ENCODE data around the gene LIPK.
"Not testable (repeated sequence)": the region's sequence is repeated elsewhere in the genome, so short reads cannot be mapped to it uniquely, and the experiment has no call there.

The LIPK gene, protein sequence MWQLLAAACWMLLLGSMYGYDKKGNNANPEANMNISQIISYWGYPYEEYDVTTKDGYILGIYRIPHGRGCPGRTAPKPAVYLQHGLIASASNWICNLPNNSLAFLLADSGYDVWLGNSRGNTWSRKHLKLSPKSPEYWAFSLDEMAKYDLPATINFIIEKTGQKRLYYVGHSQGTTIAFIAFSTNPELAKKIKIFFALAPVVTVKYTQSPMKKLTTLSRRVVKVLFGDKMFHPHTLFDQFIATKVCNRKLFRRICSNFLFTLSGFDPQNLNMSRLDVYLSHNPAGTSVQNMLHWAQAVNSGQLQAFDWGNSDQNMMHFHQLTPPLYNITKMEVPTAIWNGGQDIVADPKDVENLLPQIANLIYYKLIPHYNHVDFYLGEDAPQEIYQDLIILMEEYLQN

DNA sequence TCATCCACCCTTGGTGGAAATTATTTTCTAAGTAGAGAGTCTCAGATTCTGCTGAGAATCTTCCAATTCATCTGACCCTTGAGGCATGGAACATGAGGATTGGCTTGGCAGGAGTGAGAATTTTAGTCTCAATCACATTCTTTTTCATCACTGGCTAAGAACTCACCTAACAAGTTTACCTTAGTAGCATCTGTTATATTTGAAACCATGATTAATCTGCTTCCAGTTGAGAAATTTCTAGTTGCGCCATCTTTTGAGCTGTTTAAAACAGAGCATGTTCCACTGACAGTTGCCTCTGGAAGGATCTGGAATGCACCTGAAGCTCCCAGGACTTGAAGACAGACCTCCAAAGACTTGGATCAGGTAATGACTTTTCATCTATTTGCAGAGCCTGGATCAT lies at the start of gene LIPK:
Gene LIPK, plus strand, starts transcription at position 292 of the 400 bp plus-strand sequence. CDS start 18,295 bp downstream, outside the sequence.
- DNase-seq = no peak

DNA sequence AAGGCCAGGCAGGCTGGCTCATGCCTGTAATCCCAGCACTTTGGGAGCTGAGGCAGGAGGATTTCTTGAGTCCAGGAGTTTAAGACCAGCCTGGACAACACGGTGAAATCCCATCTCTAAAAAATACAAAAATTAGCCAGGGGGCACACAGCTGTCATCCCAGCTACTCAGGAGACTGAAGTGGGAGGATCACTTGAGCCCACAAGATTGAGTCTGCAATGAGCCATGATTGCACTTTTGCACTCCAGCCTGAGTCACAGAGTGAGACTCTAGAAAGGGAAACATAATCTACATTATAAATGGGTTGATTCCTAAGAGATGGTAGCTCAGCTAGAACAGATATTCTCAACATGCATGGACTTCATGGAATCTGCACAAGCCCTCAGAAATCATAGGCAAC lies 48.1 kb upstream of the LIPK start:
- DNase-seq = no peak

DNA sequence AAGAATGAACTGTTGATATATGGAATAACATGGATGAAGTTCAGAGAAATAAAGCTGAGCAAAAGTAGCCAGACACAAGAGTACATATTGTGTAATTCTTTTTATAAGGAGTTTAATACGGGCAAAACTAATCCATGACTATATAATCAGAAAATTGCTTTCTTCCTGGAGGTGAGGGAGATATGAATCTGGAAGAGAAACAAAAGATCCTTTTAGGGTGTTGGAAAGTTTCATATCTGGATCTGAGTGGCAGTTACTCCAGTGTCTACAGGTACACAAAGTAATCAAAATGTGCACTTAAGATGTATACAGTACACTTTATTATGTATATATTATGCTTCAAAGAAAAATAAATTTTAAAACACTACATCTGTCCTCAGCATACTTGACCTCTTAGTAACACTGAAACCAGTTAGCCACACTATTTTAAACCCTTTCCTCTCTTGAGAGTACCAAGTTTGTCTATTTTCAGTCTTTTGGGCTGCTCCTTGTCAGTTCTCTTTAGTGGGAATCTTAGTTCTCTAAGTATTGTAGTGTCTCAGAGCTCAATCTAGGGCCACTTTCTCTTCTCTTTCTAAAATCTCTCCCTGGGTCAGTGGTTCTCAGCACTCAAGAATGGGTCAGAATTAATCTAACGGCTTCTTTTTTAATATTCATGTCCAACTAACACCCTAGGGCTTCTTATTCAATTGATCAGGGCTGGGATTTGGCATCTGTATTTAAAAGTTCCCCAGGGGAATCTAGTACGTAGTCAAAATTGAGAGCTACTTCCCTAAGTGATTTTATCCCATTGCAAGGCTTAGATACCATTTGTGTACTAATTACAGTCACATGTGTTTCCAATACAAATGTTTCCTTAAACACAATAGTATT lies 46.1 kb upstream of the LIPK start:
- DNase-seq = no peak

DNA sequence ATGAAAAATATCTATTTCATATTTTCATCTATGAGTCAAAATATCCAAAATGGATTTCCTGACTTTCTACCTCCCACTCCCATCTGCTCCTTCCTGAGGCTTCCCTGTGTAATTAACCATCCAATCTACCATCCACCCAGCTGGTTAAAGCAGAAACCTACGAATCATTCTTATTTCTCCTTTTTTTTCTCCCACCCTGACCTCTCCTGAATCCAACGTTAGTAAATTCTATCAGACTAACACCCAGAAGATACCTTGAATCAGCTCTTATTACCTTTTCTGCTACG lies 45.5 kb upstream of the LIPK start:
- DNase-seq = no peak

DNA sequence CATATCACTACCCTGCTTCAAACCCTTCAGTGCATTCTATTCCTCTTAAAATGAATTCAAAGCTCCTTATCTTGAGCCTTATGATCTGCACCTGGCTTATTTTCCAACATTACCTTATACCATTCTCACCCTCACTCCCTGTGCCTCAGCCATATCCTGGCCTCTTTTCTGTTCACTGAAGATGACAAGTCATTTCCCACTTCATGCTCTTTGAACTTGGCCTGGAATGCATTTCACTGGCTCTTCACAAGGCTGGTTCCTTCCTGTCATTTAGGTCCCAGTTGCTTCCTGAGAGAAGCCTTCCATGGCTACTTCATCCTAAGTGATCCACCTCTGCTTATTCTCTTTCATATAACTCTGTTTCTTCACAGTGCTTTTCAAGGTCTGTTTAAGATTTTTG lies 45.0 kb upstream of the LIPK start:
- no peak for DNase-seq

DNA sequence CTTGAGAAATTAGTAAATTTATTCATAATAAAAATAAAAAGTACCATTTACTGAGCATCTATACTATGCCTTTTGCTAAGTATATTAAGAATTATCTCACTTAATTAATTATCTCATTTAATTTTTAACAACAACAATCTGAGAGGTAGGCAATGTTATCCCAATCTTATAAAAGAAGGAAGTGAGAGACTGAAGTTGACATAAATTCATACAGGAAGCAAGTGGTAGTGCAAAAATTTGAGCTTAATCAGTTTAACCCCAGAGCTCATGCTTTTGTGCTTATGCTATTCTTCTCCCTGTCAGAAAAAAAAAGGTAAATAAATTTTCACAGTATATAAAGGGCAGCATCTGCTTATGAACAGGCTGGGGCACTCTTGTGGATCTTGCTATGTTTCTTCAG lies 44.5 kb upstream of the LIPK start:
- DNase-seq = no peak

DNA sequence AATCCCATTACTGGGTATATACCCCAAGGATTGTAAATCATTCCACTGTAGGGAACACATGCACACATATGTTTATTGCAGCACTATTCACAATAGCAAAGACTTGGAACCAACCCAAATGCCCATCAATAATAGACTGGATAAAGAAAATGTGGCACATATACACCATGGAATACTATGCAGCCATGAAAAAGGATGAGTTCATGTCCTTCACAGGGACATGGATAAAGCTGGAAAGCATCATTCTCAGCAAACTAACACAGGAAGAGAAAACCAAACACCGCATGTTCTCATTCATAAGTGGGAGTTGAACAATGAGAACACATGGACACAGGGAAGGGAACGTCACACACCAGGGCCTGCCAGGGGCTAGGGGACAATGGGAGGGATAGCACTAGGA lies 42.9 kb upstream of the LIPK start:
- not testable (repeated sequence) for DNase-seq

DNA sequence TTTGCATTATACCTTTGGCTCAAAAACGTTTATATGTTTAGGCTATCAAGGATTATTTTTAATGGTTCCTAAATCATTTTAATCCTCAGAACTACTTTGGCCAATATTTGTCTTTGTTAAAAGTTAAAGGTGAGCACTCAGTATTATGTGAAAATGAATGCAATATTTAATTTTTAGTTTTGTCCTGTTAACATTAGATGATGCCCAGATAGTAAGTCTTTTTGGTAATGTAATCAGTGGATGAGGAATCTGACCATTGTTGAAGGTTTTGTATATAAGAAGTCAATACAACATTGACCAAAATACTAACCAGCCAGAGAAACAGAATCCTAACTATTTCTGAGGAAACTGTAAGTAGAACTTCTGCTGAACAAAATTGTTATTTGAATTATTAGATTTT lies 41.9 kb upstream of the LIPK start, which contains the start of gene LIPF:
Gene LIPF, plus strand, starts transcription at position 301 of the 400 bp plus-strand sequence. CDS start 2,856 bp downstream, outside the sequence.
- DNase-seq = no peak

DNA sequence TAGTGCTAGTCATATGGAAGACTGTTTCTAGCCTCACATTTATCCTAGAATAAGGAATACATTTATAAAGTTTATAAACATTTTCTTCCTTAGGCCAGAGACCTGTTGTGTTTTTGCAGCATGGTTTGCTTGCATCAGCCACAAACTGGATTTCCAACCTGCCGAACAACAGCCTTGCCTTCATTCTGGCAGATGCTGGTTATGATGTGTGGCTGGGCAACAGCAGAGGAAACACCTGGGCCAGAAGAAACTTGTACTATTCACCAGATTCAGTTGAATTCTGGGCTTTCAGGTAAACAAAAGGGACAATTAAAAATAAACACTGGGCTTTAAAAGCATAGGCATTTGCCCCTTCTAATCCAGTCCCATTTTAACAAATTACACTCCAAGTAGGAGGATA lies 37.6 kb upstream of the LIPK start:
- DNase-seq = no peak

DNA sequence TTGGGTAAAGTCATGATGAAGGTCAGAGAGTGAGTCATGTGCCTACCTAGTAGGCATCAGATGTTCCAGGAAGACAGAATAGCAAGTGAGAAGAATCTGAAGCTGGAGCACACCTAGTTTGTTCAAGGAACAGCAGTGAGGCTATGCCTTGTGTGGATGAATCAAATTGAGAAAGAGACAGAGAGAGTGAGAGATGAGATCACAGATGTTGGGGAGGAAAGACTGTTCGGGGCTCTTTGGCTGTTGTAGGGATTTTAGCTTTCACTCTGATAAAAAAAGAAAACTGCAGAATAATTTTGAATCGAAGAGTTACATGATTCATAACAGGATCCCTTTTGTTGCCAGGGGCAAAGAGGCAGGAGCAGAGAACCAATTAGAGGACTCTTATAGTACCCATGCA lies 35.6 kb upstream of the LIPK start:
- DNase-seq = no peak

DNA sequence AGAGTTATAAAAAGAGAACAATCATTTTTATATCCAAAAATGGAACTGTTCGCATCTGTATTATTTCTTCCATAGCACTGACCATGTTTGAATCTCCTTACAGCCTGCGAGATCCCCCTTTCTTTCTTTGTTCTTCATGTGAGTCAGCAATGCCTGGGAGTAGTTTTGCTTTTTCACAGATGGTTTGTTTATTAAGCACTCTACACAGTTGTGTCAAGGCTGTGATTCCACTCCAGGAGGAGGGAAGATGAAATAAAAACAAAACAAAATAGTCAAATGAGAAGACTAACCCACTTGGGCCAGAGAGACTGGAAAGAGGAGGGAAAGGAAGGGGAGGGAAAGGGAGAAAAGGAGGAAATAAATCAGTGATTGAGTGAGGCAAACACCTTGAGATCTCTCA lies 34.0 kb upstream of the LIPK start:
- DNase-seq = no peak

DNA sequence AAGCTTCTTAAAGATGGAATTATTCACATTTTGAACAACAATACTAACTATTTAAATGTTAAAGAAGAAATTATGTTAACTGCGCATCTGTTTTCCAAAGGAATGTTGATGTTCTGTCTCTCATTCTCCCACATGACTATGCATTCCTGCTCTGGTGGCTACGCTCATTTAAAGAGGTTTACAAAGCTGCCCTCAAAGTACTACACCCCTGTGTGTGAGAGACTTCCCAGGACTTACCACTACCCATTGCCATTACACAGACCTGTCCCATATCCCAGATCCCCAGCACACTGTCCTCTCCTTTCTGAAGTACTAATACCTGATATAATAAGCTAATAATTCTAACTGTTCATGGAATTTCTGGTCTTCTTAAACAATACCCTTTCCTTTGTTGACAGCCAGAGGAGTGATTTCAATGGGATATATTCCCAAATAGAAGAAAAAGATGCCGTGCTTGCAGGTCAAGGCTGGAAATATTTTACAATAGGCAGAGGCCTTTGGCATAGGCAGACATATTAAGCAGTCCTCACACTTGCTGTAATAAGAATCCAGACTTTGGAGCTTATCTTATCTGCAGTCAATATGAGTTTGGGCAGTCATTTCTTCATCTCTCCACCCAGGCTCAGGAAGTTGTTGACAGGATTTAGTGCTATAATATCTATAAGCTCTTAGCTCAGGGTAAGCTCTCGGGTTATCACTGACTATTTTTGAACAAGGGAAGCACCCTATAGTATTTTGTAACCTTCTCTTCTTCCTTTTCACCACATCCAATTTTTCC lies 29.6 kb upstream of the LIPK start:
- DNase-seq = no peak

DNA sequence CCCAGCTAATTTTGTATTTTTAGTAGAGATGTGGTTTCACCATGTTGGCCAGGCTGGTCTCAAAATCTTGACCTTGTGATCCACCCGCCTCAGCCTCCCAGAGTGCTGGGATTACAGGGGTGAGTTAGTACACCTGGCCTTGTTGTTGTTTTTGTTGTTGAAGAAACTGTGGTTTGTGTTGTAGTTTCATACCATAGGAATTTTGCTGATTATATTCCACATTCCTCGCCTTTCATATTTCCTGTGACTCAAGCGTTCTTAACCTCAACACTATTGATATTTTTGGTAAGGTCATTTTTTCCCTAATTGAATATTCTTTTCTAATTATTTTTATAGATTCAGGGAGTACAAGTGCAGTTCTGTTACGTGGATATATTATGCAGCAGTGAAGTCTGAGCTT lies 25.1 kb upstream of the LIPK start:
- no peak for DNase-seq

DNA sequence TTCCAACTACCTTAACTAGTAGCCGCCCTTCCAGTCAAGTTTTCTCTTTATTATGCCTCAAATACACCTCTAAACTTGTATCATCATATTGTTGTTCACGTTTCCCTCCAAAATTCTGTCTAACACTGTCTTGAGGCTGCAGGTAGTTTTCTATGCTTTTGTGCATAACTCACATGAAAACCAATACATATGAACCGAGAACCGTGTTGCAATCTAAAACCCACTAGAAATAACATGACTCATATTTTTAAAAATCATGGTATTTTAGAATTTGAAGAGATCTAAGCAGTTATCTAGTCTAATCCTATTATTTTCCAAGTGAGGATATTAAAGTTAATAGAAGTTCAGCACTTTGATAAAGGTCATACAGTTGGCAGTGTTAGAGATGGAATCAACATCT lies 23.6 kb upstream of the LIPK start:
- no peak for DNase-seq

DNA sequence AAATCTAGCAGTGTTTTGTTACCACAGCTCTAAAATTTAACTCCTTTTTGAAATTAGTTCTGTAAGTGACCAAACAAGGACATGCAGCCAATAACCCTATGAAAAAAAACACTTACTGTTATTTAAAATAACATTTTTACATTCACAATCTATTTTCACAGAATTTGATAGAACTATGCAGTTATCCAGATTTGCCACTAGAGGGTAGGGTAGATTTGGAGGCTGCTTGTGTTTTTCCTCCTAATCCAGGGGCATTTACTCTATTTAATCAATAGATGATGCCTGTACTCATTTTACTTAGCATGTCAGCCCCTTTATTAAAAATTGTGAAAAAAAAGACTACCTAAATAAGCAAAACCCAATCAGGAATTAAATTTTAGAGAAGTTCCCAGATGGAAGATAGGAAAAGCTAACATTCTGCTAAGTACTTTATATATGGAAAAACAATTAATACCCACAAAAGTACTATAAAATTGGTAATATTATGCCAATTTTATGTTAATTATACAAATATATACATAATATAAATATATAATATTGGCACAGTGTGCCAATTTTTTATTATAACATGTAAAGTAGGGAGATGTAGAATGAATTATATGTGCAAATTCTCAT lies 18.1 kb upstream of the LIPK start:
- peak in 1 of 2 experiments; percentile 2 for DNase-seq

DNA sequence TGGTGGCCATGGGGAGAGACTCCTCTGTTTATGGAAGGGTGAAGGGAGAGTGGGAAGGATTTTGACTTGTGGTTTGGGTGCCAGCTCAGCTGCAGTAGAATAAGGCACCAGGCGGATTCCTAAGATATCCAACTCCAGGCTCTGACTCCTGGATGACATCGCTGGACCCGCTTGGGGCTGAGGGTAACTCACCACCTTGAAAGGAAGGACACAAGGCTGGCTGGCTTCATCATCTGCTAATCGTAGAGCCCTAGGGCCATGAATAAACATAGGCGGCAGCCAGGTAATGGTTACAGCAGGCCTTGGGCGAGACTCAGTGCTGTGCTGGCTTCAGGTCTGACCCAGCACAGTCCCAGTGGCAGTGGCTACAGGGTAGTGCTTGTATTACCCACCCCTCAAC lies 16.7 kb upstream of the LIPK start:
- DNase-seq = no peak

DNA sequence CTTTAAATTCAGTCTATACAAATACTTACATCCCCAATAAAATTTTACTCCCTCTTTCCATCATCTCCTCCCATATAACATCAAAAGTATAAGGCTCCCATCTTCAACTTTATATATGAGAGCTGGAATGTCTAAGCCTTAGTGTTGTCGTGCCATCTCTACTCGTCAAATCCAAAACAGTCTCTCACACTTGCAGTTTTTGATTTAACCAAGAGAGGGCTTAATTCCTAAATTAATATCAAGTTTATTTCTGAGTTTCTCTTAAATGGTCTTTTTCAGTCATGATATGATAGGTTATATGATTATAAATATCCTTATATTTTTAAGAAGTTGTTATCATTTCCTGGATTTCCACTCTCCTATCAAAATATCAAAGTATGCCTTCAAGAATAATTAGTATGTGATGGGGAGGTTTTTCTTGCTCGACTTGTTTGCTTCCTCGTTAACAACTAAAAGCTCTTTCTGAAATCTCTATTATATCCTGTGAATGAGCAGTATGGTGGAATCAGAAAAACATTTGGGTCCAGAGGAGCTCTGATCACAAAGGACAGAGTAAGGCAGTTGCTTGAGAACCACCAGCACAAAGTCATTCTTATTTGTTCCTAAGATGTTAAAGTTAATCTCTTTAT lies 12.5 kb upstream of the LIPK start:
- no peak for DNase-seq

DNA sequence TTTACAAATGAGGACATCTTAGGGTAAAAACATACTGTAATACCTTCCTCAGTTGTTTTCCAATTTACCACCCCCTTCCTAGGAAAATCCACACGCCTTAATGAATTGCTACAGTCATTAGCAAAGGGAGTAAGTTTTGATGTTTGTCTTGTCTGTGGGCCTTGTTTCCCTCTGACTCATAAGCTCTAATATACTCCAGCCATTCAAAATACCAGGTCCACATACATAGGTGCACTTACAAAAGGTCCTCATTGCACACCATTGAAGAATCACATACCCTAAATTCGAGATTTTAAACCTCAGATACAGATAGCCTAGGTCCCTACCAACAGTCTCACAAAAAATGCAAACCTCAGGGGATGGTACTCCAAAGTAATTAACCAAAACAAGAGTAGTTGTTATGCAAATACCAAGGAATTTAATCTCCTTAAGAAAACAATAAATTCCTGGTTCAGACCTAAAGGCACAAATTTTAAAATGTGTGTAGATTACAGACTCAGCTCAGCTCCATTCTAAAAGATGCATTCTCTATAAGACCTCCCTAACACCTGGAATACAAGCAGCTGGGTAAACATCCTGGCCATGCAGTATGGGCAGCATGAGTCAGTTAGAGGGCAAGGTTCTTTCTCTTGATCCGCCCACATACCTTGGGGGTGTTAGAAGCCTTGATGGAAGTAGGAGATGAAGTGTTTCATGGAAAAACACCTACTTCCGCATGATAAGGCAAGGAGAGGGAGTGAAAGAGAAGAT lies 3.0 kb upstream of the LIPK start:
- DNase-seq = no peak

DNA sequence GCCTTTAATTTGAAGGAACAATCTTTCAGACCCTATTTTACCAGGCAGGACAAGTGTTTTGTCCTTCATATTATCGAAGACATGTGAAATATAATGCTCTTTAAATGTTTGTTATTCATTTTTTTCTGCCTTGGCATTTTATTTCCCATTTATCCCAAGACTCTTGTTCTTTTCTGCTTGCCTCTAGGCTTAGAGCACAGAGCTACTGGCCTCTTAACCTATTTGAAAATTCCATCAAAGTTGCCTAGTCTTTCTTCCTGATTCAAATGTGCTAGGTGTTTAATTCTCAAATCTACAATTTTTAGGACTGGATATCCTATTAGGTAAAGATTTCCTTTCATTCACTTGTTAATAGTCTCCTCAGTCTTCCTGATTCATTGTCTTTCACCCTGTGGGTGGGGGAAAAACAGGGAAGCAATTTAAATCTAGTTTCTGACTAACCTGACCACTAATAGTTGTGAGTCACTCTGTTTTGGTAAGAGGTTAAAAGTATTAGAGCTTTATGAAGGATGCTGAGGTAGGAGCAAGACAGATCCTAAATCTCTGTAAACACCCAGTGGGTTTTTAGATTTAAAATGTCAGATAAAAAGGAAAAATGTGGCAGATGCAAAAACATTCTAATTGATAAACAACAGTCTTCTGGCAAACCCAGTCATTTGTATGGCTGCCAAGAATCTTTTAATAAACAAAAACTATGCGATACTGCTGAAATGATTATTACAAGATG lies 1.5 kb downstream of the LIPK start:
- DNase-seq = no peak

DNA sequence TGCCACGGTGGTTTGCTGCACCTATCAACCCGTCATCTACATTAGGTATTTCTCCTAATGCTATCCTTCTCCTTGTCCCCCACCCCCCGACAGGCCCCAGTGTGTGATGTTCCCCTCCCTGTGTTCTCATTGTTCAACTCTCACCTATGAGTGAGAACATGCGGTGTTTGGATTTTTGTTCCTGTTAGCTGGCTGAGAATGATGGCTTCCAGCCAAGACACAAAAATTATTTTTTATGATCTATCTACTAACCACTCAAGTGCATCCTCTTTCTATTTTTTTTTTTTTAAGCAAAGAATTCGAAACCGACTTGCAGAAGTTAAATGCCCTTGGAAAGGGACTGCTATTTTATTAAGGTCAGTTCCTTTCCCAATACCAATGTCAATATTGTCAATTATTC lies 3.3 kb downstream of the LIPK start:
- not testable (repeated sequence) for DNase-seq

DNA sequence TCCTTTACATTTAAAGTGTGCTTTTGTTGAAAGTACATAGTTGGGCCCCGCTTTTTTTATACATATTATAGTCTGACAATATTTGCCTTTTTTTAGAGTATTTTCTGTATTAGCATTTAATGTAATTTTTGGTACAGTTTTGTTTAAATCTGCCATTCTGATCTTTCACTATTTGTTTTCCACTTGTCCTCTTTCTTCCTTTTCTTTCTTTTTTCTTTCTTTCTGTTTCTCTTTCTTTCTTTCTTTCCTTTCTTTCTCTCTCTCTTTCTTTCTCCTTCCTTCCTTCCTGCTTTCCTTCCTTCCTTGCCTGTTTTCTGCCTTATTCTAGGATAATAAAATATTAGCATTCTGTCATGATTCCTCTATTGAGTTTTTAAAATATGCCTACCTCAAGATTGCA lies 9.5 kb downstream of the LIPK start:
- DNase-seq = no peak
